Osteoblast (primary cell): Measurements from ENCODE around the gene CLN5. TPM values are rescaled to one million over a fixed set of nuclear protein-coding genes. Genes with fewer than 3 reads are reported as not detected.
"Not testable (repeated sequence)": the region's sequence is repeated elsewhere in the genome, so short reads cannot be mapped to it uniquely, and the experiment has no call there.

ENCODE experiments used
- DNase-seq: peaks from one replicate; pipeline ENCODE4 v3.0.0; 2011; ENCODE audit warnings: low spot score, mixed read lengths; ENCODE audit not compliant: insufficient read length; ENCODE audit errors: missing footprints
- H2AFZ ChIP-seq: 2 replicates; pipeline ENCODE4 v1.6.0; 2011; ENCODE audit warnings: mild to moderate bottlenecking, low read length
- H3K27ac ChIP-seq: 2 replicates; pipeline ENCODE4 v1.5.1; 2011; ENCODE audit warnings: mild to moderate bottlenecking, low read depth, low read length, moderate library complexity
- H3K27me3 ChIP-seq: 2 replicates; pipeline ENCODE4 v1.6.0; 2012; ENCODE audit warnings: mild to moderate bottlenecking, control low read depth, inconsistent platforms, low read length, moderate library complexity; ENCODE audit not compliant: insufficient read depth
- H3K36me3 ChIP-seq: 2 replicates; pipeline ENCODE4 v1.5.1; 2011; ENCODE audit warnings: mild to moderate bottlenecking, low read length, control low read depth, moderate library complexity; ENCODE audit not compliant: insufficient read depth
- H3K4me1 ChIP-seq: 2 replicates; pipeline ENCODE4 v1.5.1; 2011; ENCODE audit warnings: mild to moderate bottlenecking, low read length, control low read depth, moderate library complexity; ENCODE audit not compliant: insufficient read depth
- H3K4me2 ChIP-seq: 2 replicates; pipeline ENCODE4 v1.6.0; 2011; ENCODE audit warnings: mild to moderate bottlenecking, low read length; ENCODE audit not compliant: insufficient read depth
- H3K4me3 ChIP-seq: fragments of 200-600 bp; sonication (generic); 3 replicates; pipeline ENCODE4 v1.5.1; 2012; ENCODE audit warnings: mild to moderate bottlenecking, low read length, inconsistent platforms; ENCODE audit not compliant: insufficient read depth
- H3K79me2 ChIP-seq: 2 replicates; pipeline ENCODE4 v1.6.0; 2012; ENCODE audit warnings: mild to moderate bottlenecking, low read length, control low read depth, inconsistent platforms; ENCODE audit not compliant: insufficient read depth
- H3K9me3 ChIP-seq: 2 replicates; pipeline ENCODE4 v1.5.1; 2011; ENCODE audit warnings: low read depth, low read length, control low read depth
- H4K20me1 ChIP-seq: 2 replicates; pipeline ENCODE4 v1.6.0; 2012; ENCODE audit warnings: mild to moderate bottlenecking, low read length, control low read depth; ENCODE audit not compliant: insufficient read depth
- CTCF ChIP-seq: IDR thresholded peaks from 2 replicates; pipeline ENCODE4 v1.5.1; 2011; ENCODE audit warnings: mild to moderate bottlenecking, low read depth, low read length, moderate library complexity; ENCODE audit errors: extremely low read depth
- total RNA-seq: library from RNA; depleted of rRNA; stranded (reverse); fragments of >200 nt; gene quantifications from 2 replicates; pipeline ENCODE4 v1.2.3, GENCODE V29; 2012

The CLN5 gene
- total RNA-seq, 1 donor, result 42.0 TPM

- no peak for TF ChIP-seq CTCF
- Histone ChIP-seq H3K27ac (no peak overlapping the region), H3K4me3 (no peak overlapping the region), H3K79me2 (no peaks in the 10 kb centered on the region), H3K4me1 (no peaks in the 10 kb centered on the region), H3K9me3 (no peaks in the 10 kb centered on the region), H2AFZ (no peak overlapping the region), H4K20me1 (no peaks in the 10 kb centered on the region), H3K36me3 (no peaks in the 10 kb centered on the region), H3K4me2 (no peak overlapping the region), H3K27me3 (peaks cover 3% of the 10 kb centered on the region)
- no peak for DNase-seq
Measured at GRCh38 chr13:76955193-76955592, 36.7 kb upstream of the CLN5 start.

- no peak overlapping the region for H3K4me3 ChIP-seq
- no peaks in the 10 kb centered on the region for H4K20me1 ChIP-seq
- H3K9me3 ChIP-seq, result no peaks in the 10 kb centered on the region
- H3K4me2 ChIP-seq, result no peak overlapping the region
- no peak overlapping the region for H2AFZ ChIP-seq
- H3K36me3 ChIP-seq, result no peaks in the 10 kb centered on the region
- peaks cover 3% of the 10 kb centered on the region for H3K27me3 ChIP-seq
- no peaks in the 10 kb centered on the region for H3K4me1 ChIP-seq
- H3K79me2 ChIP-seq, result no peaks in the 10 kb centered on the region
- no peak for TF ChIP-seq CTCF
- no peak for DNase-seq
- no peak overlapping the region for H3K27ac ChIP-seq
Measured at GRCh38 chr13:76955661-76956060, 36.2 kb upstream of the CLN5 start.

- TF ChIP-seq CTCF, result no peak
- no peak overlapping the region for H3K27ac ChIP-seq
- H3K79me2 ChIP-seq, result no peaks in the 10 kb centered on the region
- DNase-seq, result no peak
- no peak overlapping the region for H3K4me2 ChIP-seq
- no peaks in the 10 kb centered on the region for H3K4me1 ChIP-seq
- no peaks in the 10 kb centered on the region for H3K27me3 ChIP-seq
- no peaks in the 10 kb centered on the region for H3K9me3 ChIP-seq
- H2AFZ ChIP-seq, result no peak overlapping the region
- no peak overlapping the region for H3K4me3 ChIP-seq
- H4K20me1 ChIP-seq, result no peaks in the 10 kb centered on the region
- no peaks in the 10 kb centered on the region for H3K36me3 ChIP-seq
Measured at GRCh38 chr13:76958841-76959432, 32.9 kb upstream of the CLN5 start.

GRCh38 chr13:76959734-76960133 is 32.1 kb upstream of the CLN5 start:
- not testable (repeated sequence) for H3K4me1 ChIP-seq, H3K27me3 ChIP-seq, DNase-seq, H3K9me3 ChIP-seq, H3K27ac ChIP-seq, H3K4me3 ChIP-seq, H3K36me3 ChIP-seq, H4K20me1 ChIP-seq, H3K4me2 ChIP-seq, H3K79me2 ChIP-seq, H2AFZ ChIP-seq
